Central memory CD8-positive, alpha-beta T cell (primary cell): ENCODE data around the gene BMPER.

Source experiments
- ATAC-seq: fragments of 150-1000 bp; cut with Tn5 transposase; replicated peaks from 2 replicates; pipeline ENCODE4 v1.10.0; 2022; ENCODE audit warnings: mild to moderate bottlenecking, moderate FRiP score, moderate number of reproducible peaks; ENCODE audit not compliant: poor library complexity, severe bottlenecking; ENCODE audit errors: extremely low read depth
- DNase-seq, 2 donors: peaks; one replicate each; pipeline ENCODE4 v3.0.0; 2021; ENCODE audit warnings: low spot score in 2 of 2
- H3K27ac Mint-ChIP-seq: one replicate; pipeline ENCODE4 v1.8.0; 2022; ENCODE audit warnings: low read depth, mild to moderate bottlenecking, moderate library complexity, mixed read lengths
- H3K27me3 Mint-ChIP-seq: one replicate; pipeline ENCODE4 v1.8.0; 2022; ENCODE audit warnings: mixed read lengths
- H3K36me3 Mint-ChIP-seq: one replicate; pipeline ENCODE4 v1.8.0; 2022; ENCODE audit warnings: mild to moderate bottlenecking, moderate library complexity, mixed read lengths; ENCODE audit not compliant: insufficient read depth
- H3K4me1 Mint-ChIP-seq: one replicate; pipeline ENCODE4 v1.8.0; 2022; ENCODE audit warnings: mixed read lengths
- H3K4me3 Mint-ChIP-seq: one replicate; pipeline ENCODE4 v1.8.0; 2022; ENCODE audit warnings: mild to moderate bottlenecking, moderate library complexity, mixed read lengths
- H3K9me3 Mint-ChIP-seq: one replicate; pipeline ENCODE4 v1.8.0; 2022; ENCODE audit warnings: mixed read lengths

BMPER gene

DNA sequence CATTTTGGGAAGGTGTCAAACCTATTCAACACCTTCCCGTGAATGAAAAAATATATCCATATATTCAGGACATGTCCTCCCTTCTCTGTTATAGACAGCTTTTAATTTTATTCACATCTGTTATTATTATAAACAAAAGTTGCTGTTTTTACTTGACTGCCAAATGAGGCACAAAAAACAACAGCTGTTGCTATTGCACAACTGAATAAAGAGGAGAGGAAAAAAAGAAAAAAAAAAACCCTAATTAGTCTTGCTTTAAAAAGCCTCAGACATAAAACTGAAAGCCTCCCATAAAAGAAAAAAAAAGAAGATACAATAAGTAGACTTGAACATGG lies 153.4 kb downstream of the BMPER start:
- no peak overlapping the region for H3K4me3 Mint-ChIP-seq
- no peak for ATAC-seq
- DNase-seq = no peak
- H3K36me3 Mint-ChIP-seq = no peaks in the 10 kb centered on the region
- H3K4me1 Mint-ChIP-seq = no peaks in the 10 kb centered on the region
- no peaks in the 10 kb centered on the region for H3K9me3 Mint-ChIP-seq
- H3K27ac Mint-ChIP-seq = no peak overlapping the region
- H3K27me3 Mint-ChIP-seq = no peaks in the 10 kb centered on the region

DNA sequence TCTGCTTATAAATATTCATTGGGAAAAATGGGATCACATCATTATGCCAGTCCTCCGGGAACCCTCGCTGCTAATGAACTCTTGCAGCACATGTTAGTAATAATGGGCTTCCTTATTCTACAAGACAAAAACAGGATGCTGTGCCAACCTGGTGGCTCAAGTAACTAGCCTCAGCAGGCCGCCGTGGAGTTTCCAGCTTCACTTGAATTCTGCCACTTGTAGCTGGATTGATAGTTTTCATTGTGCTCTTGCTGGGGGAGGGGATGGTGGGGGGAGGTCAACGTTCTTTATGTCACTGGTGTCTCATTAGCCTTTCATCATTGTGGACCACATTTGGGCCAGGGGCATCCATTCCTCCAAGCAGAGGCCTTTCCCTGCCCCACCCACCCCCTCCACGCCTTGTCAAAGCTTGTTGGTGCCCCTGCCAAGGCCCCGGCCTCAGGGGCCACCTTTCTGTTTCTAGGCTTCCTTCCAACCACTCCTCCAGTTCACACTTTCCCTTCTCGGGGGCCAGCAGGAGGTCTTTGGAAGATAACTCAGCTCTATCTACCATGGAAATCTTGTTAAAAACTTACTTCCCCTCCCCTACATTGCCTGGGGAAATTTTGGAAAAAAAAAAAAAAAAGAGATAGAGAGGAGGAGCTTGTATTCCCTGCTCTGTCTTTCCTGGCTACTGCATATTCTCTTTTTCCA lies 153.9 kb downstream of the BMPER start:
- no peaks in the 10 kb centered on the region for H3K36me3 Mint-ChIP-seq
- H3K4me3 Mint-ChIP-seq = no peak overlapping the region
- DNase-seq (no peak), ATAC-seq (no peak)
- no peaks in the 10 kb centered on the region for H3K9me3 Mint-ChIP-seq
- H3K4me1 Mint-ChIP-seq = no peaks in the 10 kb centered on the region
- no peaks in the 10 kb centered on the region for H3K27me3 Mint-ChIP-seq
- no peak overlapping the region for H3K27ac Mint-ChIP-seq

DNA sequence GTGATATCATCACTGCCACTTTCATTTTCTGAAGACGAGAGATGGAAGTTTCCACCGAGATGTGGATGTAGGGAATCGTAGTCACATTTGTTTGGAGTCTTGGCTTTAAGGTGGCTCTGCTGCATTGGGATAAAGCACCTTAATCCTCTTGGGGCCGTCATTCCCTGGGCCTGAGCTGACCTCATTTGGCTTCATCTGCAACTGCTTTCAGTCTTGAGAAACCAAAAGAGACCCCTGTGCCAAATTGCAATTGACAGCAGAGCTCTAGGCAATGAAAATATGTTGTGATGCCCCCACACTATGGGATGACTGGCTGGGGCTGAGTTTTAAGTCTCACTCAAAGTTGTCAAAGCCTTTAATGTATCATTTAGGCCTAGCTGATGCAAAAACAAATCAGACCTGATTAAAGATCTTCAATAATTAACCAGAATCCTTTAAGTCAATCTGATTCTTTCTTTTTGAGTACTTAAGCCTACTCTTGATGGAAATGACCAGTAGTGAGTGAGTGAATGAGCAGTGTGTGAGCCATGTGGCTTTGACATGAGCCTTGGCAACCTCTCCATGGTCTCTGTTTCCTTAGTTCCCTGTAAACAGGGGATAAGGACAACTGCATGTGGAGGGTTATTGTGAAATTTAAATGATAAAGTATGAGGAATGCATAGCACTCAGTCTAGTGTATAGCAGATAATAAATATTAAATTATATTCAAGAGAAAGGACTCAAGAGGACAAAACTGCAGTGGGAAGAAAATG lies 155.0 kb downstream of the BMPER start:
- Mint-ChIP-seq H3K36me3 (no peaks in the 10 kb centered on the region), H3K27ac (no peak overlapping the region), H3K4me1 (no peaks in the 10 kb centered on the region), H3K4me3 (no peak overlapping the region), H3K9me3 (no peaks in the 10 kb centered on the region), H3K27me3 (no peaks in the 10 kb centered on the region)
- ATAC-seq (no peak), DNase-seq (no peak)

DNA sequence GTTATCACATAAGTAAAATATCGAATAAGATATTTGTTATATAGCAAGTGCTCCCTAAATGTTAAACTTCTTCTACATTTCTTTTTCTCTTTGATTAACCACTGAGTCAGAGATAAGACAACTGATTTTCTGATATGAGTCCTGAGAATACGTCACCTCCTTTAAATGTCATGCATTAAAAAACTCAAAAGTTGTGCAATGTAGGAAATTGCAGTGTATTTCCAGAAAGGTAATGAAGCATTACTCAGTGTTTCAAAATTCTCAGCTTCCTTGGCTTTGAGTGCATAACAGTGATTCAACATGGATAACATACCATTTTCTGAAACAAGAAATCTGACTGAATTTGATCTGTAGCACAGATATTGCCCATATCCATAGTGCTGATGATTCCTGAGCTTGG lies 155.8 kb downstream of the BMPER start:
- no peaks in the 10 kb centered on the region for H3K9me3 Mint-ChIP-seq
- ATAC-seq = no peak
- no peak overlapping the region for H3K27ac Mint-ChIP-seq
- no peaks in the 10 kb centered on the region for H3K36me3 Mint-ChIP-seq
- no peak for DNase-seq
- H3K4me3 Mint-ChIP-seq = no peak overlapping the region
- no peaks in the 10 kb centered on the region for H3K27me3 Mint-ChIP-seq
- no peaks in the 10 kb centered on the region for H3K4me1 Mint-ChIP-seq

DNA sequence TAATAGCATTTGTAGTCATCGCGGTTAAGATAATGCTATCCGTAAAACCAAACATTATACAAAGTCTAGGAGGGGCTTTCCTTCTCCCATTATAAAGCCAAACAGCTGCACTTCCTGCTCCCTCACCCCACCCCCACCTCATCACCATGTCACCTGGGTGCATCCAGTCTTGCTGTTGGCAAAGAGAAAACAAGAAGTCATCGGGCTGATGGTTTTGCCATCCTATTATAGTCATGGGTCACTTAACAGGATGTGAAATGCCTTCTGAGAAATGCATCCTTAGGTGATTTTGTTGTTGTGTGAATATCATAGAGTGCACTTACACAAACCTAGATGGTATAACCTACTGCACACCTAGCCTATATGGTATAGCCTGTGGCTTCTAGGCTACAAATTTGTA lies 157.0 kb downstream of the BMPER start:
- Mint-ChIP-seq H3K36me3 (no peaks in the 10 kb centered on the region), H3K9me3 (no peaks in the 10 kb centered on the region), H3K27ac (no peak overlapping the region), H3K4me3 (no peak overlapping the region), H3K4me1 (no peaks in the 10 kb centered on the region), H3K27me3 (no peaks in the 10 kb centered on the region)
- DNase-seq (no peak), ATAC-seq (no peak)

DNA sequence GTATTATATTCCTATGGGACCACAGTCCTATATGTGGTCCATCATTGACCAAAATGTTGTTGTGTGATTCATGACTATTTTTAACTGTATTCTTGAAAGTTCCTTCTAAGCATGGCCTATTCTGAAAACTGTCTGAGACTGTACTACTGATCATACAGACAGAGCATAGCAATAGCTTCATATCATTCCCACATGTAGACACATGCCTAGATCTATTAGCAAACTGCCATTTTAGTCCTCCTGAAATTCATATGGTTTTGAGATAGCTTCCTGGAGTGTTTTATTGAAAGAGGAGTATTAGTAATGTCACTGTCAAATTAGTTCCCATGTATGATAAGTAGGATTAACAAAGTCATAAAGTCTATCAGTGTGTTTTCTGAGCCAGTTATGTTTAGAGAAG lies 157.5 kb downstream of the BMPER start:
- no peak overlapping the region for H3K27ac Mint-ChIP-seq
- DNase-seq (no peak), ATAC-seq (no peak)
- H3K9me3 Mint-ChIP-seq = no peaks in the 10 kb centered on the region
- no peaks in the 10 kb centered on the region for H3K36me3 Mint-ChIP-seq
- H3K4me1 Mint-ChIP-seq = no peaks in the 10 kb centered on the region
- no peak overlapping the region for H3K4me3 Mint-ChIP-seq
- no peaks in the 10 kb centered on the region for H3K27me3 Mint-ChIP-seq

DNA sequence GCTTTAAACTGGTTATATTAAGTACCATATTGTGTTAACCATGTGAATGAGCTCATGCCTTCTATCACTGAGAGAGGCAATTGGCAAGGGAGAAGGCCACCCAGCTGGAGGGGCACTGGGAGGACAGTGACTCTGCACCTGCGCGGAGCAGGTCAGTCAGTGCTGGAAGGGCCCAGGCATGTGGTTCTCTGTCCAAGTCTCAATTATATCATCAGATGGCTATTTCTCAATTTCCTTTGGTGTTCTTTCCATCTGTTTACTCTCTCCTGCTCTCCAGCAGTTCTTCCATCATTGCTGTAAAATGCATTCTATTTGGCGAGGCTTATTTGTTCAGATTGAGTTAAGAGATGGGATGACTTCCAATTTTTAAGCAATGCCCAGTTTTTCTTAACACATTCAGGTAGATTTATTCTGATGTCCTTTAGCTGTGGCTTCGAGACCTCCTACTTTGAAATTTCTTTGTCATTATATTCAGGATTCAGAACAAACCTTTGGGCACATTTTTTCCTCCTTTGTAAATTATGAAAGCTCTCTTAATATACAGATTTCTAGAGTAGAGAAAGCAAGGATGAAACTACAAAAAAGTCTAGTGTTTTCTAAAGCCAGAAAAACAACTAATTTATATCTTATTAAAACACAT lies 159.3 kb downstream of the BMPER start:
- no peak for DNase-seq
- ATAC-seq = no peak
- H3K9me3 Mint-ChIP-seq = no peaks in the 10 kb centered on the region
- H3K27ac Mint-ChIP-seq = no peak overlapping the region
- H3K36me3 Mint-ChIP-seq = no peaks in the 10 kb centered on the region
- no peak overlapping the region for H3K4me3 Mint-ChIP-seq
- no peaks in the 10 kb centered on the region for H3K27me3 Mint-ChIP-seq
- H3K4me1 Mint-ChIP-seq = no peaks in the 10 kb centered on the region

DNA sequence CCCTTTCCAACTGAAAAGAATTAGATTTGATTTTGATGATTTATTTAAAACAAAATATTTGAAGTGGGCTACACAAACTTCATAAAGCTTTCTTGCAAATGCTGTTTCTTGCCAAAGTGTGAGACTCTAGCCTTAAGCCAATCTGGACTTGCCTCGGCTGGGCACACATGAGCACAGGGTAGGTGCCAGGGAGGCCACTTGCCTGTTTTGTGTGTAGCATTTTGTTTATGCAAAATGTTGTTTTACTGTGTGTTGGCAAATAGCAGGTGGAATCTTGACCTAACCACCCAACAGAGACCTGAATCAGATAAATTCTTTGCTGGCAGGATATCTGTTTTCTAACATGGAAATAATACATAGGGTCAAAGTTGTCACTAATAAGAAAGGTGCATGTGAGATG lies 161.1 kb downstream of the BMPER start:
- H3K27me3 Mint-ChIP-seq = no peaks in the 10 kb centered on the region
- no peaks in the 10 kb centered on the region for H3K4me1 Mint-ChIP-seq

DNA sequence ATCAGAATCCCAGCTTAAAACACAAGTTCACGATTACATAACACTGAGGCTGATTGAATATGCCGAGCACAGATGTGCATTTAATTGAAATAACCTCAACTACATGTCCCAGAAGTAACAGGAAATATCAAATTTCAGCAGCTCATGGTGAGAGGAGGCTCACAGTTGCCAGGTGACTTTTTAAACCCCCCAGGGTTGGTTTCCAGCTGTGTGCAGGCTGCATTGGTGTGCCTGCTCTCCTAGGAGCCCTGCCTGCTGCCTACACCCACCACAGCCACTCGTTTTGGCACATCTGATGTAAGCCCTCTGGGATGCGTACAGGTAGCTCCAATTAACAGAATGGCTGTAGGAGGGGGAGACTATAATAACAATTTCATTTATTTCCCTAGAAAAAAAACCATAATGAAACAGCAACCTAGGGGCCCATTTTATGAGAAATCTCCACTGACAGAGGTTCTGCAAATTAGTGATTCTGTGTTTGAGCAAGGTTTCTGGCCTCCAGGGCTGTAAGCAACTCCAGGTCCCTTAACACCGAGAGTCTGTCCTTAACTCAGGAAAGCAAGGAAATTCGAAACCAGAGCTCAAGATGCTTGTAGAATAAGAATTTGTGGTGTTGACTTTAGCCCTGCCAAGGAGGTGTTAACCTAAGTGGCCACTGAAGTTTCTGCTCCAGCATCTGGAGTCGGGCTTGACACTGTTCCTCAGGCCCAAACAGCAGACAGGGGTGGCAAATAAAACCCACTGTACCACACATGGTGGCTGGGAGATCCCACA lies 161.9 kb downstream of the BMPER start:
- Mint-ChIP-seq H3K9me3 (no peaks in the 10 kb centered on the region), H3K27ac (no peak overlapping the region), H3K4me3 (no peak overlapping the region), H3K36me3 (peaks cover 2% of the 10 kb centered on the region), H3K27me3 (no peaks in the 10 kb centered on the region), H3K4me1 (no peaks in the 10 kb centered on the region)
- DNase-seq (no peak), ATAC-seq (no peak)

More for the DNA sequence above, 161.1 kb downstream of the BMPER start:
- H3K36me3 Mint-ChIP-seq = peaks cover 2% of the 10 kb centered on the region
- no peak overlapping the region for H3K27ac Mint-ChIP-seq
- no peak overlapping the region for H3K4me3 Mint-ChIP-seq
- DNase-seq (no peak), ATAC-seq (no peak)
- no peaks in the 10 kb centered on the region for H3K9me3 Mint-ChIP-seq

DNA sequence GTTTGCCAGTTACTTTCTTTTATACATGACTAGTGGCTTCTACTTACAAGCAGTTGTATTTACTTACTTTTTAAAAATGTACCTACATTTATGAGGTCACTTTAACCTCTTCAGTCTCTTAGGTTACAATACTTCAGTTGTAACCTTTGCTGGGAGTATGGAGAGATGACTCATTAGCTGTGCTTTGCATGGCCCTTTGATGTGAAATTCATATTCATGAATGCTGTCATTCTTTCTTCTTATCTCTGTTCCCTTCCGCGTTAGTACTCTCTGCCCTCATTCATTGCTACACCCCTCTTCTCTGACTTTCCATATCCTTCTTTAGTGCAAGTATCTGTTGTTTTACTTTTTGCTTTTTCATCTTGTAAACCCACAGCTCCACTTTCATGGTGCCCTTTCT lies 164.3 kb downstream of the BMPER start:
- Mint-ChIP-seq H3K27ac (no peak overlapping the region), H3K4me3 (no peak overlapping the region), H3K27me3 (peaks cover 10% of the 10 kb centered on the region), H3K36me3 (peaks cover 2% of the 10 kb centered on the region), H3K4me1 (no peaks in the 10 kb centered on the region), H3K9me3 (no peaks in the 10 kb centered on the region)
- no peak for DNase-seq
- no peak for ATAC-seq

DNA sequence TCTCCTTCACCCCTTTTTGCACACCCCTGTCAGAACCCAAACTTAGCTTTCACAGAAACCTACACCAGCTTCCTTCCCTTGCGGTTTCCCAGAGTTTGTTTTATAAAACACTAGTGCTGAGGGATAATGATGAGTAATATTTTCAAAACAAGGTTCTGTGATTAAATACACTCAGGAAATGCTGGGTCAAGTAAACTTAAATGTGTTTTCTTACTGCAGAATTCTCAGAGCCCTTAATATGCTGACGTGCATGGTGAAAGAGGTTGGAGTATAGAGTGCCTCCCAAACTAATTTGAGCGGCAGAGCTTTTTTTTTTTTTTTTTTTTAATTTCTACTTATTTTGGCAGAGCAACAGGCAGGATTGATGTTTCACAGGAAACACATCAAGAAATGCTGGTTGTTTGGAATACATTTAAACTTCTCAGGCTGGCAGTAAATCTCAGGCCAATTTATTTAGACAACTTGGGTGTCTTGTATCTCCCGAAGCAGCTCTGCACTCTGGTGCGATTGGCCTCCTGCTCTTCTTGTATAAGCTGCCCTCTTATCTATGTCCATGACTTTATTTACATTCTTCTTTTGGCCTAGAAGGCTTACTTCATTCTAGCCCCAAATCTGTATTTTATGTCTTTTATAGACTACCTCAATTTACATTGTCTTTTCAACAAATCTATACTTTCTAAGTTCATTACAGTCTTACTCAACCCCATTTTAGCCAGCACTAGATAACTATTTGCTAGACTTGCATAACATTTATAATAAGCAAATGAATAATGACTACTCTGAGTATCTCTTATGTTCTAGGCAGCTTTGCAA lies 165.4 kb downstream of the BMPER start:
- Mint-ChIP-seq H3K27me3 (peaks cover 10% of the 10 kb centered on the region), H3K9me3 (no peaks in the 10 kb centered on the region), H3K27ac (no peak overlapping the region), H3K36me3 (peaks cover 2% of the 10 kb centered on the region), H3K4me3 (no peak overlapping the region), H3K4me1 (no peaks in the 10 kb centered on the region)
- ATAC-seq = no peak
- DNase-seq = no peak

DNA sequence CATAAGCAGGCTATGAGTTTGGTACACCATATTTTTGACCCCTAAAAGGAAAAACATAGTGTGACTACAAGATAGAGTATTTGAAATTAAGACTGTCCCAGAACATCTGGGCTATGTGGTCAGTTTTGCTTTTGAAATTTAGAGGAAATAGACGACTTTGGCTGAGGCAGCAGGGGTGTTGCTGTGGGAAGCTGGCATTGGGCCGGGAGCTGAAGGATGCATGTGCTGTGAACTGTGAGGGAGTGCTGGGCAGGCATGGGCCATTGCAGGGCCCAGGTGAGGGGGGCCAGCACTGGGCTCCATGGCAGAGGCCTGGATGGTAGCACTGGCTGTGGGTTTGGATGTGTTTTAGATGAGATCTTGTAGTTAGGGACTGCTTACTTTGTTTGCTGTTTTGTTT lies 168.3 kb downstream of the BMPER start:
- Mint-ChIP-seq H3K36me3 (peaks cover 2% of the 10 kb centered on the region), H3K4me3 (no peak overlapping the region), H3K9me3 (no peaks in the 10 kb centered on the region), H3K27ac (no peak overlapping the region), H3K27me3 (peaks cover 10% of the 10 kb centered on the region), H3K4me1 (no peaks in the 10 kb centered on the region)
- DNase-seq (no peak), ATAC-seq (no peak)
